Measurements from ENCODE around the gene SRSF9. TPM values are rescaled to one million over a fixed set of nuclear protein-coding genes. Genes with fewer than 3 reads are reported as not detected.
A peak's percentile ranks its signal among the peaks of the same experiment; 100 is the strongest.

Gene SRSF9
- total RNA-seq, 1 experiment from 2014 or later = 302 TPM

GRCh38 chr12:120468325-120468820 lies 1.2 kb downstream of the SRSF9 start:
- H3K27me3 ChIP-seq (ENCODE audit: insufficient read depth, low read length) = no peaks in the 10 kb centered on the region
- H3K9me3 ChIP-seq (ENCODE audit: control insufficient read depth, low read depth, low read length) = no peaks in the 10 kb centered on the region
- no peak overlapping the region for H2BK12ac ChIP-seq (ENCODE audit: insufficient read length, low read depth, low read length)
- H3K27ac ChIP-seq (ENCODE audit: insufficient read length, low read depth, low read length) = no peak overlapping the region
- H4K20me1 ChIP-seq (ENCODE audit: control insufficient read depth, insufficient read depth, insufficient read length) = no peaks in the 10 kb centered on the region
- H3K14ac ChIP-seq (ENCODE audit: insufficient read depth, low read length) = no peak overlapping the region
- Mint-ChIP-seq H3K4me3 (peak overlapping the region; percentile 92 to 94), H3K4me1 (peaks cover 17 to 24% of the 10 kb centered on the region in 2 experiments), H3K27ac (peak overlapping the region; percentile 52 to 92 (median 66); a peak in 5 of 7 replicates), H3K36me3 (ENCODE audit: insufficient read depth in 1 of 3, low read depth in 3 of 3) (peaks cover 30 to 46% (median 38%) of the 10 kb centered on the region in 3 experiments), H3K9me3 (no peaks in the 10 kb centered on the region), H3K27me3 (ENCODE audit: low read depth) (no peaks in the 10 kb centered on the region)
- H2BK5ac ChIP-seq (ENCODE audit: insufficient read length, low read length) = no peak overlapping the region
- H2BK120ac ChIP-seq (ENCODE audit: low read depth, low read length, poor library complexity, severe bottlenecking) = no peak overlapping the region
- H3K4ac ChIP-seq (ENCODE audit: low read depth, low read length) = no peak overlapping the region
- no CpG with 5 or more reads among the region's 23 CpGs for WGBS (ENCODE audit: extremely low coverage, insufficient read length, low lambda C conversion rate)
- peaks cover 7% of the 10 kb centered on the region for H3K23me2 ChIP-seq (ENCODE audit: insufficient read length, low read depth, low read length, poor library complexity, severe bottlenecking)
- H3K79me1 ChIP-seq (ENCODE audit: insufficient read depth, low read depth, low read length, poor library complexity, severe bottlenecking) = peaks cover 3% of the 10 kb centered on the region
- H4K5ac ChIP-seq (ENCODE audit: insufficient read length, low read depth, low read length) = no peak overlapping the region
- peak overlapping the region; percentile 90 for H3K9ac ChIP-seq (ENCODE audit: extremely low read depth, insufficient read length, low read length)
- peak overlapping the region; percentile 74 for H3K4me2 ChIP-seq (ENCODE audit: insufficient read depth, insufficient read length, low read length)
- H3K4me1 ChIP-seq (ENCODE audit: insufficient read depth, low read length) = no peaks in the 10 kb centered on the region
- no peak for TF ChIP-seq CTCF (conservative IDR thresholded peaks at IDR 0.05)
- H3K56ac ChIP-seq (ENCODE audit: insufficient read length, low read depth, low read length) = no peak overlapping the region
- no peak overlapping the region for H2AK5ac ChIP-seq (ENCODE audit: insufficient read length, low read length)
- H3K18ac ChIP-seq (ENCODE audit: insufficient read length, low read depth, low read length) = no peak overlapping the region
- H3K79me2 ChIP-seq (ENCODE audit: insufficient read depth, low read length) = peaks cover 11% of the 10 kb centered on the region; the same call in 1 of the 2 replicates
- H3T11ph ChIP-seq (ENCODE audit: low read length) = no peak overlapping the region
- H4K91ac ChIP-seq (ENCODE audit: insufficient read length, low read depth, low read length) = no peak overlapping the region
- no peak overlapping the region for H2BK20ac ChIP-seq (ENCODE audit: low read depth, low read length, poor library complexity, severe bottlenecking)
- no peak overlapping the region for H3K23ac ChIP-seq (ENCODE audit: insufficient read length, low read depth, low read length)
- peak; percentile 55 for DNase-seq
- no peak overlapping the region for H2AFZ ChIP-seq (ENCODE audit: low read length)
- no peak overlapping the region for H2BK15ac ChIP-seq (ENCODE audit: low read depth, low read length)
- H4K8ac ChIP-seq (replicated peaks; ENCODE audit: insufficient read length, low read depth, low read length) = no peak overlapping the region

Measured in H9 (cell line).